Thyroid gland (tissue), 4 donors: Measurements from ENCODE around the gene DNAJC8.

ENCODE experiments used
- CTCF ChIP-seq, 6 experiments: fragments of 200-600 bp in 3 of 6; fragments of 450-650 bp in 3 of 6; sonication (generic) in 3 of 6; IDR thresholded peaks; one replicate each; pipeline ENCODE4 v1.5.1; 2016 to 2019; ENCODE audit warnings: antibody characterized with exemption in 6 of 6, mild to moderate bottlenecking in 2 of 6, inconsistent platforms in 1 of 6, moderate library complexity in 1 of 6
- POLR2A ChIP-seq, 2 donors: fragments of 450-650 bp; IDR thresholded peaks; one replicate each; pipeline ENCODE4 v1.6.1; 2017; ENCODE audit warnings: antibody characterized with exemption in 2 of 2, mild to moderate bottlenecking in 2 of 2, moderate library complexity in 1 of 2

- TF ChIP-seq CTCF (IDR thresholded peaks at IDR 0.05) (no peak), POLR2A (IDR thresholded peaks at IDR 0.05) (no peak)
These were observed 74.9 kb downstream of the DNAJC8 start for GRCh38 chr1:28157894-28158293.
